Heart right ventricle (tissue), 16 donors: ENCODE measurements around the gene COPS3. TPM values are rescaled to one million over a fixed set of nuclear protein-coding genes. Genes with fewer than 3 reads are reported as not detected.

Source experiments
- ATAC-seq, 8 donors: fragments of 200-7000 bp; cut with Tn5 transposase; one replicate each; pipeline ENCODE4 v1.9.1; 2020; ENCODE audit warnings: mild to moderate bottlenecking in 8 of 8, moderate library complexity in 8 of 8, moderate number of reproducible peaks in 1 of 8
- DNase-seq, 2 donors: peaks; one replicate each; pipeline ENCODE4 v3.0.0-alpha.2; 2020
- H3K27ac ChIP-seq, 10 donors: fragments of 200-600 bp; sonication (generic) in 2 of 10; one replicate each; pipeline versions ENCODE4 v1.5.0 to v1.8.0; 2020 to 2022; ENCODE audit warnings: mild to moderate bottlenecking in 3 of 10
- H3K27me3 ChIP-seq, 7 donors: fragments of 200-600 bp; one replicate each; pipeline ENCODE4 v1.8.0; 2021 to 2022; ENCODE audit warnings: mild to moderate bottlenecking in 2 of 7
- H3K36me3 ChIP-seq, 9 donors: fragments of 200-600 bp; sonication (generic) in 1 of 9; one replicate each; pipeline versions ENCODE4 v1.5.0 to v1.8.0; 2020 to 2022; ENCODE audit warnings: mild to moderate bottlenecking in 2 of 9
- H3K4me1 ChIP-seq, 9 donors: fragments of 200-600 bp; sonication (generic) in 1 of 9; one replicate each; pipeline versions ENCODE4 v1.5.0 to v1.8.0; 2020 to 2022; ENCODE audit warnings: mild to moderate bottlenecking in 4 of 9
- H3K4me3 ChIP-seq, 10 donors: fragments of 200-600 bp; sonication (generic) in 2 of 10; one replicate each; pipeline versions ENCODE4 v1.5.0 to v1.8.0; 2020 to 2022; ENCODE audit warnings: mild to moderate bottlenecking in 7 of 10, moderate library complexity in 2 of 10
- H3K9me3 ChIP-seq, 11 donors: fragments of 200-600 bp in 10 of 11; sonication (generic) in 2 of 11; one replicate each; pipeline versions ENCODE4 v1.5.0 to v1.8.0; 2013 to 2022; ENCODE audit warnings: mild to moderate bottlenecking in 2 of 11, control low read depth in 1 of 11, moderate library complexity in 1 of 11
- CTCF ChIP-seq, 9 donors: fragments of 200-600 bp; sonication (generic) in 2 of 9; IDR thresholded peaks; one replicate each; pipeline versions ENCODE4 v1.5.0 to v1.8.0; 2021 to 2022; ENCODE audit warnings: antibody characterized with exemption in 9 of 9, mild to moderate bottlenecking in 5 of 9, moderate library complexity in 1 of 9
- WGBS, 2 donors: extraction: QIAGEN DNeasy Blood & Tissue Kit; methylation state at CpG; one replicate each; pipeline ENCODE4 v1.1.7; 2013; ENCODE audit warnings: inconsistent platforms in 1 of 2; 5-methylcytosine and 5-hydroxymethylcytosine counted together
- intact Hi-C, 10 donors: fragments of 100-400 bp; cut with DNase I; formaldehyde crosslinking; loops; one replicate each; pipeline versions ENCODE4 v1.11.1 to v1.14.2; 2022
- polyA plus RNA-seq, 2 donors: library from polyadenylated mRNA; stranded (reverse); fragments of 200-250 nt; gene quantifications; one replicate each; pipeline ENCODE4 v1.2.3, GENCODE V29; 2013
- total RNA-seq, 10 donors: library from RNA; stranded (reverse); fragmentation: NEBNext Ultra II Directional in 3 of 10; extraction: Animal tissue kit (Norgen Biotek cat#: 25700) in 3 of 10; gene quantifications; one replicate each; pipeline versions ENCODE4 v1.2.1 to v1.2.4, GENCODE V29; 2021 to 2023
- donor health status: Arrhythmogenic right ventricular cardiomyopathy.
- donor health status: ischemic (EF 13 %, LVEDD 7.1; RV severe dilation, severe dysfunction).
- donor health status: healthy with polysubstance abuse.
- donor health status: DM: no; HTN: yes; CAD: no.
- donor health status: DM: no; HTN: no; CAD: no.
- donor health status: ischemic (EF 25% LVEDD 6.9; RV normal size, moderate dysfunction).
- donor health status: ischemic (EF 25% LVEDD 5.7; RV mildly dilated, moderate dysfunction).
- donor health status: healthy.
- donor health status: DM: yes; HTN: yes; CAD: no.
- donor health status: Ischemic cardiomyopathy.
- donor health status: ischemic (EF 35%, LVEDD 5.7; RV mildly dilated, moderate dysfunction).
- donor health status: nonischemic (EF 11% LVEDD 7.7; RV severe dilation, severe dysfunction).
- donor health status: DM: yes; HTN: yes; CAD: no.
- donor health status: PGD.
- donor health status: ischemic (EF 29% LVEDD 5.4; RV normal size, mild dysfunction).
- donor health status: nonischemic (EF 23%, LVEDD 6.1; RV moderate dilation, normal function).

The COPS3 gene
- total and polyA plus RNA-seq, 12 donors: 23.4 to 84.6 (median 71.1) TPM

- ATAC-seq (no peak), DNase-seq (no peak)
- WGBS, 2 donors: 95% methylated on average over 16 of the region's 16 CpGs
- Histone ChIP-seq H3K36me3 (peaks cover 0 to 100% (median 86%) of the 10 kb centered on the region in 9 donors), H3K4me1 (peaks cover 0 to 31% (median 16%) of the 10 kb centered on the region in 9 donors), H3K9me3 (no peaks in the 10 kb centered on the region), H3K27me3 (no peaks in the 10 kb centered on the region), H3K27ac (no peak overlapping the region), H3K4me3 (no peak overlapping the region)
- intact Hi-C loops: no loop called here
- TF ChIP-seq CTCF (IDR thresholded peaks at IDR 0.05): no peak
Measured at GRCh38 chr17:17226451-17227265, 54.4 kb downstream of the COPS3 start.

- Histone ChIP-seq H3K27ac (no peak overlapping the region), H3K4me3 (no peak overlapping the region), H3K27me3 (no peaks in the 10 kb centered on the region), H3K36me3 (peaks cover 0 to 100% (median 84%) of the 10 kb centered on the region in 9 donors), H3K4me1 (peaks cover 0 to 25% (median 13%) of the 10 kb centered on the region in 9 donors), H3K9me3 (no peaks in the 10 kb centered on the region)
- WGBS, 2 donors: 93 to 95% methylated on average over 10 of the region's 10 CpGs
- intact Hi-C loops: no loop called here
- no peak for TF ChIP-seq CTCF (IDR thresholded peaks at IDR 0.05)
- ATAC-seq: no peak
- no peak for DNase-seq
Measured at GRCh38 chr17:17225901-17226300, 55.1 kb downstream of the COPS3 start.

GRCh38 chr17:17224137-17224536 lies 56.9 kb downstream of the COPS3 start:
- intact Hi-C loops: loop anchor here in 1 of 10 donors (5.0 kb wide), 1 partner anchor 912 kb away; no protein-coding TSS in a partner anchor
- peaks cover 0 to 17% (median 13%) of the 10 kb centered on the region in 9 donors for H3K4me1 ChIP-seq
- ATAC-seq (no peak), DNase-seq (no peak)
- H3K27me3 ChIP-seq: no peaks in the 10 kb centered on the region
- 87 to 94% methylated on average over 8 of the region's 8 CpGs for WGBS, 2 donors
- no peak for TF ChIP-seq CTCF (IDR thresholded peaks at IDR 0.05)
- no peak overlapping the region for H3K4me3 ChIP-seq
- H3K36me3 ChIP-seq: peaks cover 0 to 100% (median 83%) of the 10 kb centered on the region in 9 donors
- H3K9me3 ChIP-seq: no peaks in the 10 kb centered on the region
- H3K27ac ChIP-seq: no peak overlapping the region

- intact Hi-C loops: loop anchor here in 1 of 10 donors (5.0 kb wide), 1 partner anchor 911 kb away; no protein-coding TSS in a partner anchor
- DNase-seq (no peak), ATAC-seq (no peak)
- Histone ChIP-seq H3K27ac (no peak overlapping the region), H3K4me1 (peaks cover 0 to 13% (median 9%) of the 10 kb centered on the region in 9 donors), H3K9me3 (no peaks in the 10 kb centered on the region), H3K36me3 (peaks cover 0 to 100% (median 87%) of the 10 kb centered on the region in 9 donors), H3K4me3 (no peak overlapping the region), H3K27me3 (no peaks in the 10 kb centered on the region)
- WGBS, 2 donors: 93 to 95% methylated on average over 16 of the region's 16 CpGs
- no peak for TF ChIP-seq CTCF (IDR thresholded peaks at IDR 0.05)
Measured at GRCh38 chr17:17223736-17224135, 57.3 kb downstream of the COPS3 start.
